HepG2 (cell line): Measurements from ENCODE around the gene ZFPM1. TPM values are rescaled to one million over a fixed set of nuclear protein-coding genes. Genes with fewer than 3 reads are reported as not detected.

Experiments
- AHDC1 ChIP-seq: sonication (generic); formaldehyde crosslinking; IDR thresholded peaks from 2 replicates; pipeline ENCODE4 v1.5.1; 2020; ENCODE audit warnings: mild to moderate bottlenecking, missing genetic modification reagents, borderline replicate concordance
- KLF15 ChIP-seq: sonication (generic); formaldehyde crosslinking; IDR thresholded peaks from 2 replicates; pipeline ENCODE4 v1.8.1; 2023; ENCODE audit warnings: borderline replicate concordance, mild to moderate bottlenecking, inconsistent platforms, missing genetic modification reagents, mixed read lengths
- MED1 ChIP-seq: sonication (generic); formaldehyde crosslinking; IDR thresholded peaks from 2 replicates; pipeline ENCODE4 v1.4.0; 2020; ENCODE audit warnings: missing genetic modification reagents
- MIER2 ChIP-seq: IDR thresholded peaks from 2 replicates; pipeline ENCODE4 v1.6.1; 2016; ENCODE audit warnings: missing biosample characterization, missing genetic modification reagents
- SRSF9 ChIP-seq: fragments of 200-400 bp; formaldehyde crosslinking; IDR thresholded peaks from 2 replicates; pipeline ENCODE4 v1.6.1; 2018; ENCODE audit warnings: borderline replicate concordance, mild to moderate bottlenecking, low read depth, low read length; ENCODE audit not compliant: insufficient read depth, poor library complexity, severe bottlenecking
- ZKSCAN8 ChIP-seq: IDR thresholded peaks from 2 replicates; pipeline ENCODE4 v1.6.1; 2016; ENCODE audit warnings: borderline replicate concordance, missing genetic modification reagents, missing compliant biosample characterization
- ZNF407 ChIP-seq: sonication (generic); formaldehyde crosslinking; IDR thresholded peaks from one replicate; pipeline ENCODE4 v1.5.1; 2020; ENCODE audit warnings: mild to moderate bottlenecking, missing genetic modification reagents; ENCODE audit errors: not compliant biosample characterization
- ZNF576 ChIP-seq: sonication (generic); formaldehyde crosslinking; IDR thresholded peaks from 2 replicates; pipeline ENCODE4 v1.4.0; 2020; ENCODE audit warnings: mild to moderate bottlenecking, missing genetic modification reagents
- polyA plus RNA-seq, 8 experiments: library from polyadenylated mRNA; depleted of rRNA in 3 of 8; stranded (reverse) in 7 of 8; unstranded in 1 of 8; fragments of >200 nt; fragmentation: Illumina TruSeq in 4 of 8; extraction: Trizol in 4 of 8; gene quantifications; 2 replicates each; pipeline versions ENCODE4 v1.2.1 to v1.2.3, GENCODE V29; 2011 to 2016; ENCODE audit warnings: low read depth in 4 of 8, missing spikeins in 1 of 8, mixed read lengths in 1 of 8; ENCODE audit not compliant: insufficient read depth in 1 of 8
- total RNA-seq, 5 experiments: library from RNA; depleted of rRNA; stranded (reverse); fragments of >200 nt; fragmentation: Illumina TruSeq; extraction: Trizol; gene quantifications; 2 replicates each; pipeline ENCODE4 v1.2.3, GENCODE V29; 2016; ENCODE audit warnings: low read depth in 1 of 5
- TF ChIP-seq, protein P1 (sequence below): sonication (generic); formaldehyde crosslinking; IDR thresholded peaks from 2 replicates; pipeline ENCODE4 v1.5.0; 2020; ENCODE audit warnings: mild to moderate bottlenecking, missing genetic modification reagents

Gene ZFPM1
- total and polyA plus RNA-seq, 2 of the 13 experiments (the other 11 are each of a cell fraction or from before 2014, with no cell fraction given) = 1.3 to 3.8 TPM

GRCh38 chr16:88442727-88443576 is 10.1 kb upstream of the ZFPM1 start (continued):
- no peak for TF ChIP-seq SRSF9
- TF ChIP-seq AHDC1 (CRISPR knock-in tag) = no peak
- peak; percentile 68 for TF ChIP-seq MED1 (CRISPR knock-in tag)
- peak; percentile 84; the same call in 1 of the 2 replicates for TF ChIP-seq MIER2
- TF ChIP-seq ZNF407 = peak; percentile 68
- TF ChIP-seq, protein P1, sequence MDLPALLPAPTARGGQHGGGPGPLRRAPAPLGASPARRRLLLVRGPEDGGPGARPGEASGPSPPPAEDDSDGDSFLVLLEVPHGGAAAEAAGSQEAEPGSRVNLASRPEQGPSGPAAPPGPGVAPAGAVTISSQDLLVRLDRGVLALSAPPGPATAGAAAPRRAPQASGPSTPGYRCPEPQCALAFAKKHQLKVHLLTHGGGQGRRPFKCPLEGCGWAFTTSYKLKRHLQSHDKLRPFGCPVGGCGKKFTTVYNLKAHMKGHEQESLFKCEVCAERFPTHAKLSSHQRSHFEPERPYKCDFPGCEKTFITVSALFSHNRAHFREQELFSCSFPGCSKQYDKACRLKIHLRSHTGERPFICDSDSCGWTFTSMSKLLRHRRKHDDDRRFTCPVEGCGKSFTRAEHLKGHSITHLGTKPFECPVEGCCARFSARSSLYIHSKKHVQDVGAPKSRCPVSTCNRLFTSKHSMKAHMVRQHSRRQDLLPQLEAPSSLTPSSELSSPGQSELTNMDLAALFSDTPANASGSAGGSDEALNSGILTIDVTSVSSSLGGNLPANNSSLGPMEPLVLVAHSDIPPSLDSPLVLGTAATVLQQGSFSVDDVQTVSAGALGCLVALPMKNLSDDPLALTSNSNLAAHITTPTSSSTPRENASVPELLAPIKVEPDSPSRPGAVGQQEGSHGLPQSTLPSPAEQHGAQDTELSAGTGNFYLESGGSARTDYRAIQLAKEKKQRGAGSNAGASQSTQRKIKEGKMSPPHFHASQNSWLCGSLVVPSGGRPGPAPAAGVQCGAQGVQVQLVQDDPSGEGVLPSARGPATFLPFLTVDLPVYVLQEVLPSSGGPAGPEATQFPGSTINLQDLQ (CRISPR knock-in tag) = 0 out of 2 replicates have a peak, but pooled peaks have one; percentile 64
- TF ChIP-seq KLF15 (CRISPR knock-in tag) = no peak
- TF ChIP-seq ZNF576 (CRISPR knock-in tag) = peak; percentile 83; the same call in 1 of the 2 replicates
- peak; percentile 29; the same call in 1 of the 2 replicates for TF ChIP-seq ZKSCAN8
